Esophagus mucosa (tissue), 1 donor: ENCODE results near the gene ZSCAN5C. TPM values are rescaled to one million over a fixed set of nuclear protein-coding genes. Genes with fewer than 3 reads are reported as not detected.
"Not testable (repeated sequence)": the region's sequence is repeated elsewhere in the genome, so short reads cannot be mapped to it uniquely, and the experiment has no call there.

Source experiments
- ATAC-seq: fragments of 200-7000 bp; cut with Tn5 transposase; one replicate; pipeline ENCODE4 v1.9.1; 2020
- total RNA-seq: library from RNA; stranded (reverse); gene quantifications from one replicate; pipeline ENCODE4 v1.2.4, GENCODE V29; 2023
- donor health status: DM: yes; HTN: yes; CAD: no.

Gene ZSCAN5C
- total RNA-seq = not detected

- no peak for ATAC-seq
Observed at GRCh38 chr19:56201973-56202372, at the start of gene ZSCAN5C. ZSCAN5C (plus strand) TSS chr19:56202273; CDS start chr19:56205914, 3,641 bp downstream.

GRCh38 chr19:56152644-56153043, 49.4 kb upstream of the ZSCAN5C start:
- ATAC-seq = no peak

DNA sequence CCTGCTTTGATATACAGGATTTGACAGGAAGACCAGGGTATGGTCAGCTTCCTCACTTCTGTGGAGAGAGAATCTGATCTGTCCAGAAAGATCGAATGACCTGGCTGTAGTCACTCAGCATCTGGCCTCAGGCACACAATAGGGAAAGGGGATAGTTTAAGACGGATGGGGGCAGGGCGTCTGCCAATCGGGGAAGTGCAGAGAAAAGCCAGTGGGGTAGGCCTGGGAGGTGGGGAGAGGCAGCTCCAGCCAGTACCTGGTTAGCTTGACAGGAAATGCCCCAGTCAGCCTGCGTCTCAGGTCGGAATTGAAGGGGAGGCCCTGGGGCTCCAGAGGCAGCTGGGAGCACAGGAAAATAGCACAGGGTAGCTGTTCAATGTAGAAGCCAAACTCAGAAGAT, 48.6 kb upstream of the ZSCAN5C start:
- no peak for ATAC-seq

DNA sequence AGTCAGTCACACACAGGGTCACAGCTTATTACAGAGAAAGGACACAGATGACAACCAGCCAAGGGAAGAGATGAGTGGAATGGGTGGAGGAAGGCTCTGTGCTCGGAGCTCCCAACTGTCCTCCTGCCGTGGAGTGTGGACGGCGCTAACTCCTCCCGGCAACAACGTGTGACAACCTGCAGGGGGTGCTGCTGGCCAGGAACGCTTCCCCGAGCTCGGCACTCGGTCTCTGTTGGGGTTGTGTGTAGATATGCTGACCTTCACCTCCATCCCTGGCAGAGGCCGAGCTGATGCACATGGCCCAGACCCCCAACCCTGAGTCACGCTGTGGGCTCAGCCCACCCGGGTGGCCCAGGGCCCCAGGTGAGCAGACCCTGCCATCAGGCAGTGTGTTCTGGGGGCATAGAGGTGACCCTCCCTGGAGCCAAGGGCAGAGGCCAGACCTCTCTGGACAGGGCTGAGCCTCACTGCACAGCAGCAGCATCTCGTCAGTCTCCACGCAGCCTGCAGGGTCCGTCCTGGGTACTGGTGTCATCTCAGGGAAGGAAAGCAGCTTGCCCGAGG, 46.9 kb upstream of the ZSCAN5C start:
- ATAC-seq = peak; percentile 60

DNA sequence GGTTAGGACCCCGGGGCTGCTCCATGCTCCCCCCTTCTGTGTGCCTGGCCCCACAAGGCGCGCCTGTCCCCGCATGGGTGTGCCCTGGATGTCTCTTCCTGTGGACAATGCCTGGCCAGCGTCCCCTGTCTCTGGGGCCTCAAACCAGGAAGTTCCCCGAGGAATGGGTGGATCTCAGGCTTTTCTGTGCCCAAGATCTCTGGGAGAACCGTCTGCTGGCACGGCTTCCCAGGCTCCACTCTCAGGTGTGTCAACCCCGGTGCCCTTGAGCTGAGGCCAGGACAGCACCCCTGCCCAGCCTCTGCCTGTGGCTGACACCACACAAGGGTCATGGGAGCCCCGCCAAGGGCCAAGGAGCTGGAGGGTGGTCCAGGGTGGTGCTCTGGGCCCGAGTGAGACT, 45.3 kb upstream of the ZSCAN5C start:
- ATAC-seq = no peak

DNA sequence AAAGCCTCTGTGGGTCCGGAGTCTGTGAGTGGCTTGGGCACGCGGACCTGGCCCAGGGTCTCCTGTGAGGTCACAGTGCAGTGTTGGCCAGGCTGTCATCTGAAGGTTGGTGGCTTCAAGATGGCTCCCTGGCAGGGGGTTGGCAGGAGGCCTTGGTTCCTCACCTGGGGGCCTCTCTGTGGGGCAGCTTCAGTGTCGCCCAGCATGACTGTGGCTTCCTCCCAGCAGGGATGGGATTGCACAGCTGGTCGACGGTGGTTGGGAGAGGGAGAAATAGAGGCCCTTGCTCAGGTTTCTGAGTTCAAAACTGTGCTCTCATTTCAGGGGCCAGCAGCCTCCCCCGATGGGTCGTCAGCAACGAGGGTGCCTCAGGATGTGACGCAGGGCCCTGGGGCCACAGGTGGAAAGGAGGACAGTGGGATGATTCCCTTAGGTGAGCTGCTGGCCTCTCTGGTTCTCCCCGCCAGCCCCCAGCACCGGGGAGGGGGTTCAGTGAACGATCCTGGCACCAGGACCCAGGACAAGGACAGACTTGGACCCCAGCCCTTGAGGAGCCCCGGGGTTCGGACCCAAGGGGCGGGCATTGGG, 43.8 kb upstream of the ZSCAN5C start:
- no peak for ATAC-seq

DNA sequence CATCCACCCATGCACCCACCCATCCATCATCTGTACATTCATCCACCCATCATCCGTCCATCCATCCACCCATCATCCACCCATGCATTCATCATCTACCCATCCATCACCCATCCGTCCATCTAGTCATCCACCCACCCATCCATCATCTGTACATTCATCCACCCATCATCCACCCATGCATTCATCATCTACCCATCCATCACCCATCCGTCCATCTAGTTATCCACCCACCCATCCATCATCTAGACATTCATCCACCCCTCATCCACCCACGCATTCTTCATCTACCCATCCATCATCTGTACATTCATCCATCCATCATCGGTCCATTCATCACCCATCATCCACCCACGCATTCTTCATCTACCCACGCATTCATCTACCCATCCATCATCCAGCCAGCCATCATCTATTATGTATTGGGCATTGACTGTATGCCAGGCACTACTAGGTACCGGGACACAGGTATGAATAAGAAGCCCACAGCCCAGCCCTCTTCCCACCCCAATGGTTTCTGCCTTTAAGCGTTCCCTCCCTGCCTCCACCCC, 43.0 kb upstream of the ZSCAN5C start:
- ATAC-seq = no peak

GRCh38 chr19:56159622-56160271, 42.3 kb upstream of the ZSCAN5C start:
- ATAC-seq = no peak

GRCh38 chr19:56161534-56161933, 40.5 kb upstream of the ZSCAN5C start:
- no peak for ATAC-seq

DNA sequence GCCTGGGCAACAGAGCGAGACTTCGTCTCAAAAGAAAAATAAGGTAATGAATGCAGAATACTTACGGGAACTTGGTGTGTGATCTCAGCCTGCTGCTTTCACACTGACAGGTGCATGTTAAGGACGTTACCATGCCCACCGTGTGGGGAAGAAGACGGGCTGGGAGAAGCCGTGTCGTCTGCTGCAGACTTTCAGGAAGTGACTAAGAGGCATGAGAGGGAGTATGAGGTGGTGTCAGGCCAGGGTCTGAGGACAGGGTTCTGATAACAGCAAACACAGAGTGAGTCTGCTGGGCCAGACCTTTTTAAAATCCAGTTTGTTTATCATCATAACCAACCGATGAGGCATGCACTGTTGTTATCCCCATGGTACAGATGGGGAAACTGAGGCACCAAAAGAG, 39.8 kb upstream of the ZSCAN5C start:
- ATAC-seq = no peak

DNA sequence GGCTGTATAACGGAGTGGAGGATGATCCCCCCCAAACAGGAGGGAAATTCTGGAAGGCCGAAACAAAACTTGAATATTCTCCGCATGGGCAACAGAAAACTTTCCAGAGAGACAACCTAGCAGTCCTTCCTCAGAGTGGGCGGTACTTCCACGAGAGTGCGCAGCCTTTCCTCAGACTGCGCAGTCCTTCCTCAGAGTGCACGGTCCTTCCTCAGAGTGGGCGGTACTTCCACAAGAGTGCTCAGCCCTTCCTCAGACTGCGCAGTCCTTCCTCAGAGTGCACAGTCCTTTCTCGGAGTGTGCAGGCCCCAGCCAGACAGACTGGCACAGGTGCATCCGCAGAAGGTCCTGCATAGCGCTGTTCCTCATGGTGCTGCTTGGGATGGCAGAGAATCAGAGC, 39.0 kb upstream of the ZSCAN5C start:
- no peak for ATAC-seq

DNA sequence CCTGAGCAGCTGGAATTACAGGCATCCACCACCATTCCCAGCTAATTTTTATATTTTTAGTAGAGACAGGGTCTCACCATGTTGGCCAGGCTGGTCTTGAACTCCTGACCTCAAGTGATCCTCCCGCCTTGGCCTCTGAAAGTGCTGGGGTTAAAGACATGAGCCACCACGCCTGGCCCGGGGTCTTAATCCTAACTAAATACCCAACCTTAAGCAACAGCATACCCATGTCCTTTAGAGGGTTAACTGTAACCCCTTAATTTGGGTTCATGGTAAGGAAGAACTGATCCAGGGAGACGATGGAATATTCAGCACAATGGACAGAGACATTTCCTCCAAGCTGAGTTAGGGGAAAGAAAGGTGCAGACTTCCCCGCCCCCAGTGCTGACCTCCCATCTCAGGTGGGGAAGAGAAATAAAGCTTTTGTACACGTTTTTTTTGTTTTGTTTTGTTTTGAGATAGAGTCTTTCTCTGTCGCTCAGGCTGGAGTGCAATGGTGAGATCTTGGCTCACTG, 35.0 kb upstream of the ZSCAN5C start:
- ATAC-seq = no peak

- peak; percentile 99 for ATAC-seq
Observed at GRCh38 chr19:56170261-56170660, 31.8 kb upstream of the ZSCAN5C start.

GRCh38 chr19:56174086-56174485, 28.0 kb upstream of the ZSCAN5C start:
- ATAC-seq = no peak

GRCh38 chr19:56174550-56174949, 27.5 kb upstream of the ZSCAN5C start:
- no peak for ATAC-seq

DNA sequence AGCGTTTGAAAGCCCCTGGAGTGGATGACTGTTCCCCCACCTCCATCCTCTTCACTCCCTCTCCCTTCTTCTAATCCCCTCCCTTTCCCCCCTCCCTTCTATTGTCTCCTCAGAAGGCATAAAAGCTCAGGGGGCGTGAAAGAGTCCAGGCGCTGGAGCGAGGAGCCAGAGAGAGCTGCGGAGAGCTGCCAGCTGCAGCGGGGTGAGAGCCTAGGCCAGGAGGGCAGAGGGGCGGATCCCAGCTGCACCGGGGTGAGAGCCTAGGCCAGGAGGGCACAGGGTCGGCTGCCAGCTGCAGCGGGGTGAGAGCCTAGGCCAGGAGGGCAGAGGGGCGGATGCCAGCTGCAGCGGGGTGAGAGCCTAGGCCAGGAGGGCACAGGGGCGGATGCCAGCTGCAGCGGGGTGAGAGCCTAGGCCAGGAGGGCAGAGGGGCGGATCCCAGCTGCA, 26.2 kb upstream of the ZSCAN5C start, which contains the start of gene GALP:
Gene GALP, plus strand, starts transcription at position 148 of the 447 bp plus-strand sequence. CDS start 1,101 bp downstream, outside the sequence.
- ATAC-seq = not testable (repeated sequence)

DNA sequence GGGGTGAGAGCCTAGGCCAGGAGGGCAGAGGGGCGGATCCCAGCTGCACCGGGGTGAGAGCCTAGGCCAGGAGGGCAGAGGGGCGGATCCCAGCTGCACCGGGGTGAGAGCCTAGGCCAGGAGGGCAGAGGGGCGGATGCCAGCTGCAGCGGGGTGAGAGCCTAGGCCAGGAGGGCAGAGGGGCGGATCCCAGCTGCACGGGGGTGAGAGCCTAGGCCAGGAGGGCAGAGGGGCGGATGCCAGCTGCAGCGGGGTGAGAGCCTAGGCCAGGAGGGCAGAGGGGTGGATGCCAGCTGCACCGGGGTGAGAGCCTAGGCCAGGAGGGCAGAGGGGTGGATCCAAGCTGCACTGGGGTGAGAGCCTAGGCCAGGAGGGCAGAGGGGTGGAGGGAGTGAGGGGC, 25.8 kb upstream of the ZSCAN5C start:
- ATAC-seq = not testable (repeated sequence)

DNA sequence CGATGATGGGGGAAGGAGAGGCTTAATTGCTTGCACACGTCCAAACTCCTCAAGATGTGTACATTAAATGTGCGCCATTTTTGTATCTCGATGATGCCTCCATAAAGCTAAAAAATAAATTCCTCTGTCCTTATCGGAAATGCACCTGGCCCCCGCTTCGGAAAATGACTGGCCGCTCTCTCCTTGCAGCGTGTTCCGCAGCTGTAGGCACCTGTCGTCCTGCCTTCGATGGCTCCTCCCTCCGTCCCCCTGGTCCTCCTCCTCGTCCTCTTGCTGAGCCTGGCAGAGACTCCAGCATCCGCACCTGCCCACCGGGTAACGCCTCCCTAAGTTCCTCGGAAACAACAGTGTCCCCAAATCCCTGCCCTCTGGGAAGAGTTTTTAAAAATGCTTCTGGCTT, 25.2 kb upstream of the ZSCAN5C start:
- no peak for ATAC-seq

- no peak for ATAC-seq
Observed at GRCh38 chr19:56177564-56178243, 24.4 kb upstream of the ZSCAN5C start.

GRCh38 chr19:56189785-56190184, 12.3 kb upstream of the ZSCAN5C start:
- ATAC-seq = no peak

DNA sequence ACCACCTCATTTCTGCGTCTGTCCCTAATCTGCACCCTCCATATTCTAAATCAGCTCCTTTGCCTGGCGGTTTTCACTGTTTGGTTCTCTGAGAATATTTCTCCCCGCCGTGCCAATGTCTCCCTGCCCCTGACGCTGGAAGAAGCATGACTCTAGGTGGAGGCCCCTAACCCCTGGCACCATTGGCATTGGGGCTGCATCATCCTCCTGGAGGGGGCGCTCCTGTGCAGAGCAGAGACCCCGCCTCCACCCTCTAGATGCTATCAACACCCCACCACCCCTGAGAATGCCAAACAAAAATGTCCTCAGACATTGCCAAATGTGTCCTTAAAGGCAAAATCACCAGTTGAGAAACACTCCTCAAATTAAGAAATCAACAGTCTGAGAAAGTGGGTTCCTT, 11.0 kb upstream of the ZSCAN5C start:
- ATAC-seq = no peak

GRCh38 chr19:56191711-56192110, 10.4 kb upstream of the ZSCAN5C start:
- ATAC-seq = no peak
